Erythroblast (primary cell): Measurements from ENCODE around the gene HOOK1.

Experiments used
- GATA1 ChIP-seq: IDR thresholded peaks from 2 replicates; pipeline ENCODE4 v1.6.1; 2011; ENCODE audit warnings: low read depth, mild to moderate bottlenecking, control low read depth, low read length, moderate library complexity
- POLR2A ChIP-seq: IDR thresholded peaks from 2 replicates; pipeline ENCODE4 v1.6.1; 2011; ENCODE audit warnings: mild to moderate bottlenecking, low read length

- TF ChIP-seq POLR2A (no peak), GATA1 (no peak)
Measured at GRCh38 chr1:59892841-59893811, 78.4 kb downstream of the HOOK1 start.
